Parathyroid adenoma (tissue), 2 donors: Measurements from ENCODE around the gene FAU.

Experiments
- H2AFZ ChIP-seq: fragments of 300-600 bp; sonication (generic); one replicate; pipeline ENCODE4 v1.7.0; 2017; ENCODE audit warnings: antibody characterized with exemption, mild to moderate bottlenecking
- H3K27ac ChIP-seq: fragments of 300-600 bp; sonication (generic); one replicate; pipeline ENCODE4 v1.7.0; 2017
- H3K27me3 ChIP-seq: fragments of 300-600 bp; sonication (generic); one replicate; pipeline ENCODE4 v1.7.0; 2017; ENCODE audit warnings: low read length; ENCODE audit not compliant: control insufficient read depth, insufficient read depth
- H3K36me3 ChIP-seq: fragments of 300-600 bp; sonication (generic); one replicate; pipeline ENCODE4 v1.7.0; 2017; ENCODE audit warnings: low read length; ENCODE audit not compliant: control insufficient read depth, insufficient read depth
- H3K4me1 ChIP-seq: fragments of 300-600 bp; sonication (generic); one replicate; pipeline ENCODE4 v1.7.0; 2017; ENCODE audit warnings: control low read depth
- H3K4me2 ChIP-seq: fragments of 300-600 bp; sonication (generic); one replicate; pipeline ENCODE4 v1.7.0; 2017; ENCODE audit warnings: low read length
- H3K4me3 ChIP-seq: fragments of 300-600 bp; sonication (generic); one replicate; pipeline ENCODE4 v1.7.0; 2017; ENCODE audit warnings: low read depth, low read length
- H3K79me2 ChIP-seq: fragments of 300-600 bp; sonication (generic); one replicate; pipeline ENCODE4 v1.7.0; 2017; ENCODE audit warnings: control low read depth
- H3K9ac ChIP-seq: fragments of 300-600 bp; sonication (generic); one replicate; pipeline ENCODE4 v1.7.0; 2017; ENCODE audit warnings: mild to moderate bottlenecking
- H3K9me3 ChIP-seq: fragments of 300-600 bp; sonication (generic); one replicate; pipeline ENCODE4 v1.7.0; 2017; ENCODE audit warnings: low read length; ENCODE audit not compliant: control insufficient read depth
- TF ChIP-seq, protein P1 (sequence below): fragments of 300-600 bp; sonication (generic); IDR thresholded peaks from one replicate; pipeline ENCODE4 v1.7.0; 2017; ENCODE audit warnings: antibody characterized with exemption, mild to moderate bottlenecking
- donor health status: primary hyperparathyroidism.

Gene FAU

DNA sequence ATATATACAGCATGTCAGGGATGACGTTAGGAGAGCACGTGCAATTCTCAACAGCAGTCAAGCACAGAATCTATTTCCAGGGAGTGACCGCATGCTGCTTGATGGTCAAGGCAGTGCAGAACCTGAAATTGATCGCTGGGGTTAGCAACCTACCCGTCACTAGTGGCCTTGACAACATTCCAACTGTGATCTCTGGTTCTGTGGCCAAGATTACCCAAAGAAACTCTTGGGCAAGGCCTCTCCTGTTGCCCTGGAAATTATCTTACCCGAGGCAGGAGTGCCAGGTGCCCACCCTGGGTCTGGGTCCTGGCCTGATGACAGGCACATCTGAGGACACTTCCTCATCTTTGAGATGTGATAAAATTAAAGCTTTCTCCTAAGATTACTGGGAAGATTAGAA is 8.1 kb downstream of the FAU start:
- H3K36me3 ChIP-seq: no peaks in the 10 kb centered on the region
- no peak overlapping the region for H2AFZ ChIP-seq
- peak overlapping the region; percentile 84 for H3K4me2 ChIP-seq
- H3K27ac ChIP-seq: no peak overlapping the region
- H3K9me3 ChIP-seq: no peaks in the 10 kb centered on the region
- H3K27me3 ChIP-seq: no peaks in the 10 kb centered on the region
- H3K4me1 ChIP-seq: peaks cover 5% of the 10 kb centered on the region
- no peak overlapping the region for H3K9ac ChIP-seq
- no peak overlapping the region for H3K4me3 ChIP-seq
- TF ChIP-seq, protein P1, sequence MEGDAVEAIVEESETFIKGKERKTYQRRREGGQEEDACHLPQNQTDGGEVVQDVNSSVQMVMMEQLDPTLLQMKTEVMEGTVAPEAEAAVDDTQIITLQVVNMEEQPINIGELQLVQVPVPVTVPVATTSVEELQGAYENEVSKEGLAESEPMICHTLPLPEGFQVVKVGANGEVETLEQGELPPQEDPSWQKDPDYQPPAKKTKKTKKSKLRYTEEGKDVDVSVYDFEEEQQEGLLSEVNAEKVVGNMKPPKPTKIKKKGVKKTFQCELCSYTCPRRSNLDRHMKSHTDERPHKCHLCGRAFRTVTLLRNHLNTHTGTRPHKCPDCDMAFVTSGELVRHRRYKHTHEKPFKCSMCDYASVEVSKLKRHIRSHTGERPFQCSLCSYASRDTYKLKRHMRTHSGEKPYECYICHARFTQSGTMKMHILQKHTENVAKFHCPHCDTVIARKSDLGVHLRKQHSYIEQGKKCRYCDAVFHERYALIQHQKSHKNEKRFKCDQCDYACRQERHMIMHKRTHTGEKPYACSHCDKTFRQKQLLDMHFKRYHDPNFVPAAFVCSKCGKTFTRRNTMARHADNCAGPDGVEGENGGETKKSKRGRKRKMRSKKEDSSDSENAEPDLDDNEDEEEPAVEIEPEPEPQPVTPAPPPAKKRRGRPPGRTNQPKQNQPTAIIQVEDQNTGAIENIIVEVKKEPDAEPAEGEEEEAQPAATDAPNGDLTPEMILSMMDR: no peak
- peaks cover 2% of the 10 kb centered on the region for H3K79me2 ChIP-seq

DNA sequence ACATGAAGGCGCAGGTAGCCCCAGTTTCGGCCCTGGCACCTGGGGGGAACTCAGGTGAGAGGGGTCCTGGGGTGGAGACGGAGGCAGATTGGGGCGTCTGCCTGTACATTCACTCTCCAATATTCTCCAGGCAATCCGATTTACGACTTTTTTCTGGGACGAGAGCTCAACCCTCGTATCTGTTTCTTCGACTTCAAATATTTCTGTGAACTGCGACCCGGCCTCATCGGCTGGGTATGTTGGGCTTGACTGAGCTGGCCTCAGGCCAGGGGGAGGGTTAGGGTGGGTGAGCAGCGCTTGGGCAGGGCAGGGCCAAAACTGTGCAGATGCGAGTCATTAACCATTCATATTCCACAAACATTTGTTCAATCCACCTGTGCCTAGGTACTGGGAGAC is 8.6 kb downstream of the FAU start:
- H3K9me3 ChIP-seq: no peaks in the 10 kb centered on the region
- no peaks in the 10 kb centered on the region for H3K36me3 ChIP-seq
- H3K4me2 ChIP-seq: peak overlapping the region; percentile 84
- H3K27ac ChIP-seq: peak overlapping the region; percentile 69
- H3K9ac ChIP-seq: no peak overlapping the region
- H3K79me2 ChIP-seq: peaks cover 2% of the 10 kb centered on the region
- peak overlapping the region; percentile 68 for H3K4me3 ChIP-seq
- H2AFZ ChIP-seq: peak overlapping the region; percentile 70
- TF ChIP-seq, protein P1: no peak
- no peaks in the 10 kb centered on the region for H3K27me3 ChIP-seq
- H3K4me1 ChIP-seq: peaks cover 5% of the 10 kb centered on the region

DNA sequence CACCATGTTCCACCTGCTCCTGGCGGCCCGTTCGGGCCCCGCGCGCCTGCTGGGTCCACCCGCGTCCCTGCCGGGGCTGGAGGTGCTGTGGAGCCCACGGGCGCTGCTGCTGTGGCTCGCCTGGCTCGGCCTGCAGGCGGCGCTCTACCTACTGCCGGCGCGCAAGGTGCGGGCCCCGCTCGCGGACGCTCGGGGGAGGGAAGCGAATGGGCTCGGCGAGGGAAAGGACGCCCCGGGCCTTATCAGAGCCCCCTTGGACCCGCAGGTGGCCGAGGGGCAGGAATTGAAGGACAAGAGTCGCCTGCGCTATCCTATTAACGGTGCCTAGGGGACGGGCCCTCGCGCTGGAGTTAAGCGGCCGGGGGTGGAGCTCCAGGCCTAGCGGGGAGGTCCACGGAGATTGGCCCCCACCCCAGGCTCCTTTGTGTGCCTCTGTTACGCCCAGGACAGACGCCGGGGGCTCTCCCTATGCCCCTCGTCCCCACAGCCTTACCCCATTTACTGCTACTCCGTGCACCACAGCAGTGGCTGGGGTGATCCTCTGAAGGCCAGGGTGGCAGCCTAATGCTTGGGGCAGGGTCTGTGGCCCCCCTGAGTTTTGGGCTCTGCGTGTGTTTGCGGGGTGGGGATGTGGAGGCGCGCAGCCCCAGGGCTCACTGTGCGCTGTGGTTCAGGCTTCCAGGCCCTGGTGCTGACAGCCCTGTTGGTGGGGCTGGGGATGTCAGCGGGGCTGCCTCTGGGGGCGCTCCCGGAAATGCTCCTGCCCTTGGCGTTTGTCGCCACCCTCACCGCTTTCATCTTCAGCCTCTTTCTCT is 9.2 kb downstream of the FAU start:
- H3K4me1 ChIP-seq: peaks cover 5% of the 10 kb centered on the region
- H3K36me3 ChIP-seq: no peaks in the 10 kb centered on the region
- H3K27ac ChIP-seq: peak overlapping the region; percentile 69
- H3K4me3 ChIP-seq: peak overlapping the region; percentile 68
- H3K79me2 ChIP-seq: peaks cover 2% of the 10 kb centered on the region
- no peak overlapping the region for H3K9ac ChIP-seq
- TF ChIP-seq, protein P1: peak; percentile 79
- peak overlapping the region; percentile 84 for H3K4me2 ChIP-seq
- H2AFZ ChIP-seq: peak overlapping the region; percentile 70
- H3K9me3 ChIP-seq: no peaks in the 10 kb centered on the region
- no peaks in the 10 kb centered on the region for H3K27me3 ChIP-seq

DNA sequence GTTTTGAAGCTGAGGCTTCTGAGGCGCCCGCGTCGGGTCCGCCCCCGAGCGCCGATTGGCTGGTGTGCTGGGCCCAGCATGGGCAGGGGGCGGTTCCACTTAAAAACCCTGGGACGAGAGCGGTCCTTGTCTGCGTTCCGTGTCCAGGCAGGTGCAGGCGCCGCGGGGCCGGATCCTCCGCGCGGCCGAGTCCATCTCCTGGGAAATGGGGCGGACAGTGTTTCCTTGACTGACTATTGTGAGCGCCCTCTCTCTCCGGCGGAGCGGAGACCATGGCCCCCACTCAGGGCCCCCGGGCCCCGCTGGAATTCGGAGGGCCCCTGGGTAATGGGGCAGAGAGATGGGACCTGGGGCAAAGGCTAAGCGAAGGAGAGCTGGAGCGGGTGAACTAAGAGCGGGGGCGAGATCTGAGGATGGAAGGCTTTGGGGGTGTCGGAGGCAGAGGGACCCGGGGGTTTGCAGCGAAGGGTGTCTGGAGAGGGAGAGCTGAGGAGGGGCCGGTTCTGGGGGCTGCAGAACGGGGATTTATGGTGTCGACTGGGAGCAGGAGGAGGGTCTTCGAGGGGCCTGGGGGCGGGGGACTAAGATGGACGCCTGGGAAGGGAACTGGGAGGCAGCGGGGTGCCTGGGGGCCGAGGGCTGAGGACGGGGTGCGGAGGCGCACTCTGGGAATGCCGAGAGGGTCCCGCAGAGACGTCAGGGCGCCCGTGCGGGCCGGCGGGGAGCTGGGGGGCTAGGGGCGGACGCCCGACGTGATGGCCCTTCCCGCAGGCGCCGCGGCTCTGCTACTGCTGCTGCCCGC is 10.0 kb downstream of the FAU start, which contains the start of gene TM7SF2:
Gene TM7SF2 (plus strand): TSS at position 129 of the 802 bp plus-strand sequence. CDS start 144 bp downstream, at position 273.
- H3K4me3 ChIP-seq: peak within 1 kb of the TSS; percentile 68
- H3K9ac ChIP-seq: no peak within 1 kb of the TSS
- H2AFZ ChIP-seq: peak within 1 kb of the TSS; percentile 70
- H3K36me3 ChIP-seq: no peaks in the 10 kb centered on the region
- H3K27me3 ChIP-seq: no peaks in the 10 kb centered on the region
- H3K4me1 ChIP-seq: peaks cover 5% of the 10 kb centered on the region
- H3K27ac ChIP-seq: peak within 1 kb of the TSS; percentile 69
- H3K79me2 ChIP-seq: peaks cover 2% of the 10 kb centered on the region
- TF ChIP-seq, protein P1: no peak
- H3K9me3 ChIP-seq: no peaks in the 10 kb centered on the region
- H3K4me2 ChIP-seq: peak within 1 kb of the TSS; percentile 84
